H1 (cell line): ENCODE data around the gene RNF220. TPM values are rescaled to one million over a fixed set of nuclear protein-coding genes. Genes with fewer than 3 reads are reported as not detected.

Experiments
- CTCF ChIA-PET: fragments of 300-600 bp; sonication (Branson Sonifier 250); formaldehyde crosslinking; loops from one replicate; lab custom pipeline; 2021; ENCODE audit not compliant: partially characterized antibody; lab: Charles Lee
- POLR2A ChIA-PET: fragments of 300-600 bp; sonication (Branson Sonifier 250); formaldehyde crosslinking; loops from one replicate; lab custom pipeline; 2021; ENCODE audit warnings: inconsistent platforms; ENCODE audit not compliant: partially characterized antibody; lab: Charles Lee
- DNase-seq, 2 experiments: peaks; one replicate each; pipeline versions ENCODE4 v3.0.0 to v3.0.0-alpha.2; 2010 to 2022; ENCODE audit warnings: low spot score in 2 of 2, low read depth in 1 of 2, mixed read lengths in 1 of 2
- FAIRE-seq: peaks from 2 replicates; lab custom pipeline; 2011; peaks lifted over from hg19 to GRCh38; lab: Jason Lieb, UNC
- H2AFZ ChIP-seq: 2 replicates; pipeline ENCODE4 v1.8.1; 2012; ENCODE audit warnings: low read length, inconsistent platforms
- H2AK5ac ChIP-seq: 2 replicates; pipeline ENCODE4 v1.6.1; 2013; ENCODE audit warnings: low read depth, low read length
- H2BK120ac ChIP-seq: replicated peaks from 2 replicates; pipeline ENCODE3; 2013; ENCODE audit warnings: low read depth, low read length, inconsistent platforms
- H2BK12ac ChIP-seq: 2 replicates; pipeline ENCODE4 v1.6.1; 2013; ENCODE audit warnings: low read depth, low read length
- H2BK15ac ChIP-seq: 2 replicates; pipeline ENCODE4 v1.6.1; 2013; ENCODE audit warnings: low read length
- H2BK20ac ChIP-seq: 2 replicates; pipeline ENCODE4 v1.6.1; 2013; ENCODE audit warnings: low read length
- H2BK5ac ChIP-seq: 2 replicates; pipeline ENCODE4 v1.6.1; 2013; ENCODE audit warnings: low read depth, low read length
- H3K14ac ChIP-seq: 2 replicates; pipeline ENCODE4 v1.6.1; 2013; ENCODE audit warnings: inconsistent platforms; ENCODE audit not compliant: insufficient read length
- H3K18ac ChIP-seq: 2 replicates; pipeline ENCODE4 v1.6.1; 2013; ENCODE audit warnings: low read length; ENCODE audit errors: extremely low read depth
- H3K23ac ChIP-seq: 2 replicates; pipeline ENCODE4 v1.6.1; 2013; ENCODE audit warnings: inconsistent platforms; ENCODE audit not compliant: insufficient read length
- H3K23me2 ChIP-seq: 2 replicates; pipeline ENCODE4 v1.6.1; 2013; ENCODE audit warnings: low read depth, low read length
- H3K27ac ChIP-seq: 2 replicates; pipeline ENCODE4 v1.6.1; 2011; ENCODE audit warnings: low read depth, low read length, inconsistent platforms
- H3K27me3 ChIP-seq, 4 experiments: replicated peaks in 1 of 4; 1 replicate in 1 of 4; 2 replicates in 3 of 4; pipeline versions ENCODE4 v1.6.1 to v1.8.1; 2011 to 2013; ENCODE audit warnings: low read length in 3 of 4, mild to moderate bottlenecking in 3 of 4, inconsistent platforms in 2 of 4, mixed read lengths in 2 of 4, moderate library complexity in 1 of 4; ENCODE audit not compliant: control insufficient read depth in 3 of 4, insufficient read depth in 3 of 4; ENCODE audit errors: extremely low read depth in 1 of 4
- H3K36me3 ChIP-seq, 4 experiments: 2 replicates each; pipeline versions ENCODE4 v1.6.1 to v1.8.1; 2011 to 2013; ENCODE audit warnings: mild to moderate bottlenecking in 4 of 4, low read length in 3 of 4, moderate library complexity in 2 of 4, control low read depth in 1 of 4, inconsistent platforms in 1 of 4; ENCODE audit not compliant: insufficient read depth in 4 of 4, control insufficient read depth in 2 of 4
- H3K4ac ChIP-seq: replicated peaks from 2 replicates; pipeline ENCODE3; 2013; ENCODE audit warnings: low read length, low read depth, mixed read lengths, inconsistent platforms; ENCODE audit not compliant: insufficient read length
- H3K4me1 ChIP-seq, 4 experiments: replicated peaks in 1 of 4; 1 replicate in 1 of 4; 2 replicates in 3 of 4; pipeline versions ENCODE4 v1.6.1 to v1.8.1; 2011 to 2013; ENCODE audit warnings: low read length in 3 of 4, inconsistent platforms in 2 of 4, mixed read lengths in 1 of 4; ENCODE audit not compliant: insufficient read depth in 4 of 4, control insufficient read depth in 3 of 4
- H3K4me2 ChIP-seq, 2 experiments: 2 replicates each; pipeline versions ENCODE4 v1.6.1 to v1.8.1; 2011 to 2013; ENCODE audit warnings: low read depth in 2 of 2, low read length in 2 of 2, control low read depth in 1 of 2, inconsistent platforms in 1 of 2, mild to moderate bottlenecking in 1 of 2; ENCODE audit not compliant: insufficient read depth in 1 of 2
- H3K4me3 ChIP-seq, 4 experiments: fragments of 200-600, 300-600 bp in 1 of 4; sonication (generic), shearing (Covaris generic), sonication (Bioruptor Twin) in 1 of 4; 2 replicates each; pipeline versions ENCODE4 v1.5.1 to v1.8.1; 2011 to 2016; ENCODE audit warnings: low read length in 4 of 4, low read depth in 3 of 4, control low read depth in 2 of 4, inconsistent platforms in 2 of 4, mild to moderate bottlenecking in 2 of 4, mixed read lengths in 1 of 4, moderate library complexity in 1 of 4; ENCODE audit not compliant: insufficient read depth in 2 of 4; ENCODE audit errors: extremely low read depth in 1 of 4
- H3K56ac ChIP-seq: replicated peaks from 2 replicates; pipeline ENCODE3; 2013; ENCODE audit warnings: low read depth, mild to moderate bottlenecking, mixed read lengths, low read length, inconsistent platforms; ENCODE audit not compliant: insufficient read length
- H3K79me1 ChIP-seq: 2 replicates; pipeline ENCODE4 v1.6.1; 2013; ENCODE audit warnings: low read depth, low read length, control low read depth
- H3K79me2 ChIP-seq, 2 experiments: 2 replicates each; pipeline versions ENCODE4 v1.6.1 to v1.8.1; 2012 to 2013; ENCODE audit warnings: low read length in 2 of 2, mild to moderate bottlenecking in 2 of 2, inconsistent platforms in 1 of 2; ENCODE audit not compliant: insufficient read depth in 2 of 2, control insufficient read depth in 1 of 2
- H3K9ac ChIP-seq, 4 experiments: replicated peaks in 1 of 4; 1 replicate in 1 of 4; 2 replicates in 3 of 4; pipeline versions ENCODE4 v1.6.1 to v1.8.1; 2011 to 2013; ENCODE audit warnings: low read depth in 3 of 4, low read length in 3 of 4, control low read depth in 2 of 4, mild to moderate bottlenecking in 2 of 4, moderate library complexity in 2 of 4, inconsistent platforms in 1 of 4; ENCODE audit errors: extremely low read depth in 1 of 4
- H3K9me3 ChIP-seq, 2 experiments: 2 replicates each; pipeline versions ENCODE4 v1.6.1 to v1.8.1; 2012 to 2013; ENCODE audit warnings: mild to moderate bottlenecking in 2 of 2, moderate library complexity in 2 of 2, control low read depth in 1 of 2, inconsistent platforms in 1 of 2, low read depth in 1 of 2, low read length in 1 of 2, mixed read lengths in 1 of 2; ENCODE audit not compliant: insufficient read depth in 2 of 2
- H4K20me1 ChIP-seq, 2 experiments: replicated peaks in 1 of 2; 2 replicates each; pipeline versions ENCODE3 to v1.8.1; 2011 to 2013; ENCODE audit warnings: inconsistent platforms in 2 of 2, low read length in 2 of 2, mild to moderate bottlenecking in 1 of 2; ENCODE audit not compliant: insufficient read depth in 2 of 2, control insufficient read depth in 1 of 2
- H4K5ac ChIP-seq: 2 replicates; pipeline ENCODE4 v1.6.1; 2013; ENCODE audit warnings: low read length, low read depth, mixed read lengths, inconsistent platforms; ENCODE audit not compliant: insufficient read length
- H4K8ac ChIP-seq: 2 replicates; pipeline ENCODE4 v1.8.0; 2013; ENCODE audit warnings: mild to moderate bottlenecking, moderate library complexity, low read length, inconsistent platforms; ENCODE audit not compliant: insufficient read depth; ENCODE audit errors: extremely low read depth
- H4K91ac ChIP-seq: replicated peaks from 2 replicates; pipeline ENCODE3; 2013; ENCODE audit warnings: low read length, mixed read lengths, inconsistent platforms; ENCODE audit not compliant: insufficient read length
- CREB1 ChIP-seq: IDR thresholded peaks from 2 replicates; pipeline ENCODE4 v1.6.1; 2012; ENCODE audit warnings: inconsistent platforms
- RXRA ChIP-seq: IDR thresholded peaks from 2 replicates; pipeline ENCODE4 v1.6.1; 2011; ENCODE audit warnings: low read depth, mild to moderate bottlenecking, low read length, moderate library complexity; ENCODE audit not compliant: insufficient read depth
- SIRT6 ChIP-seq: IDR thresholded peaks from one replicate; pipeline ENCODE4 v1.7.1; 2012; ENCODE audit warnings: low read length, inconsistent platforms
- ZNF274 ChIP-seq: IDR thresholded peaks from 2 replicates; pipeline ENCODE4 v1.7.0; 2012; ENCODE audit warnings: low read length, borderline replicate concordance; ENCODE audit errors: extremely low read depth
- WGBS, 2 experiments: shearing (Covaris generic) in 1 of 2; methylation state at CpG; one replicate each; pipeline versions ENCODE4 v1.1.6 to v1.1.7; 2013 to 2015; ENCODE audit warnings: low lambda C conversion rate in 2 of 2, mixed read lengths in 2 of 2, inconsistent platforms in 1 of 2, low coverage in 1 of 2, missing lambda C conversion rate in 1 of 2; ENCODE audit not compliant: insufficient replicate concordance in 2 of 2, insufficient coverage in 1 of 2, insufficient read length in 1 of 2; ENCODE audit errors: extremely low coverage in 1 of 2, missing lambda C conversion rate in 1 of 2; 5-methylcytosine and 5-hydroxymethylcytosine counted together
- polyA plus RNA-seq, 7 experiments: library from polyadenylated mRNA; depleted of rRNA in 3 of 7; stranded (reverse) in 5 of 7; unstranded in 2 of 7; fragments of >200 nt in 5 of 7; fragments of 200-250 nt in 2 of 7; gene quantifications; 1 replicate in 5 of 7; 2 replicates in 1 of 7; 4 replicates in 1 of 7; pipeline versions ENCODE4 v1.2.1 to v1.2.3, GENCODE V29; 2011 to 2013; ENCODE audit warnings: missing spikeins in 2 of 7, mixed read lengths in 2 of 7
- total RNA-seq: library from RNA; stranded (reverse); fragmentation: NEBNext Ultra II Directional; extraction: Animal tissue kit (Norgen Biotek cat#: 25700); gene quantifications from 2 replicates; pipeline ENCODE4 v1.2.1, GENCODE V29; 2021

Gene RNF220
- total and polyA plus RNA-seq, 2 of the 8 experiments (the other 6 are each of a cell fraction or from before 2014, with no cell fraction given): 123 to 160 TPM

- no peak overlapping the region for H3K27ac ChIP-seq
- H4K5ac ChIP-seq: no peak overlapping the region
- H2BK20ac ChIP-seq: no peak overlapping the region
- peaks cover 4 to 14% (median 9%) of the 10 kb centered on the region in 4 experiments for H3K4me1 ChIP-seq
- no peaks in the 10 kb centered on the region for H3K36me3 ChIP-seq
- no peak overlapping the region for H3K23ac ChIP-seq
- no peak overlapping the region; the same call in 1 of the 2 replicates for H2BK15ac ChIP-seq
- no peak overlapping the region for H4K91ac ChIP-seq
- no peaks in the 10 kb centered on the region; a peak in 2 of 7 replicates for H3K27me3 ChIP-seq
- H3K4me3 ChIP-seq: no peak overlapping the region
- H2BK5ac ChIP-seq: no peak overlapping the region
- H2AK5ac ChIP-seq: no peak overlapping the region; the same call in 1 of the 2 replicates
- H3K18ac ChIP-seq: no peak overlapping the region
- H3K56ac ChIP-seq: no peak overlapping the region
- H3K9ac ChIP-seq: no peak overlapping the region
- H3K79me2 ChIP-seq: no peaks in the 10 kb centered on the region; a peak in 1 of 4 replicates
- H4K20me1 ChIP-seq: no peaks in the 10 kb centered on the region
- no peak overlapping the region for H2BK120ac ChIP-seq
- H3K23me2 ChIP-seq: peaks cover 9% of the 10 kb centered on the region
- H3K79me1 ChIP-seq: no peaks in the 10 kb centered on the region
- H2AFZ ChIP-seq: no peak overlapping the region
- ChIA-PET POLR2A (interaction anchor here (0.7 to 1.7 kb wide), 6 partner anchors 10 to 55 kb away, joined by 3 to 7 read pairs (median 3); no protein-coding TSS in a partner anchor), CTCF (interaction anchor here (0.8 to 2.2 kb wide), 9 partner anchors 10 to 118 kb away, joined by 4 to 12 read pairs (median 6); no protein-coding TSS in a partner anchor)
- TF ChIP-seq RXRA (no peak), SIRT6 (no peak), ZNF274 (no peak), CREB1 (no peak)
- DNase-seq: no peak
- H3K4me2 ChIP-seq: no peak overlapping the region
- 0 out of 2 replicates have a peak overlapping the region, but pooled peaks have one; percentile 23 for H4K8ac ChIP-seq
- H3K14ac ChIP-seq: no peak overlapping the region
- WGBS, 2 experiments: 84% methylated on average over 6 of the region's 6 CpGs; no CpG with 5 or more reads in 1 of the 2 experiments
- FAIRE-seq: no peak
- H3K9me3 ChIP-seq: no peaks in the 10 kb centered on the region
- 0 out of 2 replicates have a peak overlapping the region, but pooled peaks have one; percentile 60 for H2BK12ac ChIP-seq
- no peak overlapping the region for H3K4ac ChIP-seq
Observed at GRCh38 chr1:44496541-44497171, 91.6 kb downstream of the RNF220 start.
